H9 (cell line): ENCODE results near the gene WDR77. TPM values are rescaled to one million over a fixed set of nuclear protein-coding genes. Genes with fewer than 3 reads are reported as not detected.

Experiments used
- DNase-seq: peaks from one replicate; pipeline ENCODE4 v3.0.0-alpha.2; 2017
- H2AFZ ChIP-seq: one replicate; pipeline ENCODE4 v1.6.1; 2013; ENCODE audit warnings: mild to moderate bottlenecking, low read length, control low read depth, moderate library complexity
- H2AK5ac ChIP-seq: 2 replicates; pipeline ENCODE4 v1.6.1; 2013; ENCODE audit warnings: low read length, control low read depth, mixed read lengths; ENCODE audit not compliant: insufficient read length
- H2BK120ac ChIP-seq: one replicate; pipeline ENCODE4 v1.6.1; 2013; ENCODE audit warnings: low read depth, mild to moderate bottlenecking, low read length, control low read depth, inconsistent platforms; ENCODE audit not compliant: poor library complexity, severe bottlenecking
- H2BK12ac ChIP-seq: 2 replicates; pipeline ENCODE4 v1.6.1; 2013; ENCODE audit warnings: low read length, control low read depth, mixed read lengths, low read depth; ENCODE audit not compliant: insufficient read length
- H2BK15ac ChIP-seq: 2 replicates; pipeline ENCODE4 v1.6.1; 2013; ENCODE audit warnings: low read depth, low read length, control low read depth
- H2BK20ac ChIP-seq: one replicate; pipeline ENCODE4 v1.6.1; 2013; ENCODE audit warnings: low read depth, mild to moderate bottlenecking, low read length, control low read depth, inconsistent platforms; ENCODE audit not compliant: poor library complexity, severe bottlenecking
- H2BK5ac ChIP-seq: 2 replicates; pipeline ENCODE4 v1.6.1; 2013; ENCODE audit warnings: low read length, control low read depth, mixed read lengths; ENCODE audit not compliant: insufficient read length
- H3K14ac ChIP-seq: 2 replicates; pipeline ENCODE4 v1.6.1; 2013; ENCODE audit warnings: low read length, control low read depth; ENCODE audit not compliant: insufficient read depth
- H3K18ac ChIP-seq: 2 replicates; pipeline ENCODE4 v1.6.1; 2013; ENCODE audit warnings: low read depth, mild to moderate bottlenecking, mixed read lengths, low read length, control low read depth; ENCODE audit not compliant: insufficient read length
- H3K23ac ChIP-seq: 2 replicates; pipeline ENCODE4 v1.6.1; 2013; ENCODE audit warnings: low read length, control low read depth, mixed read lengths, low read depth; ENCODE audit not compliant: insufficient read length
- H3K23me2 ChIP-seq: 2 replicates; pipeline ENCODE4 v1.6.1; 2013; ENCODE audit warnings: low read depth, mild to moderate bottlenecking, mixed read lengths, low read length, control low read depth; ENCODE audit not compliant: insufficient read length, poor library complexity, severe bottlenecking
- H3K27ac ChIP-seq: 2 replicates; pipeline ENCODE4 v1.5.1; 2013; ENCODE audit warnings: low read length, control low read depth, mixed read lengths, low read depth; ENCODE audit not compliant: insufficient read length
- H3K27me3 ChIP-seq: 2 replicates; pipeline ENCODE4 v1.6.1; 2013; ENCODE audit warnings: low read length, control low read depth, inconsistent platforms; ENCODE audit not compliant: insufficient read depth
- H3K4ac ChIP-seq: 2 replicates; pipeline ENCODE4 v1.6.1; 2013; ENCODE audit warnings: low read depth, mild to moderate bottlenecking, control low read depth, inconsistent platforms, low read length, moderate library complexity
- H3K4me1 ChIP-seq: 2 replicates; pipeline ENCODE4 v1.6.1; 2013; ENCODE audit warnings: low read length, control low read depth, inconsistent platforms; ENCODE audit not compliant: insufficient read depth
- H3K4me2 ChIP-seq: 2 replicates; pipeline ENCODE4 v1.6.1; 2013; ENCODE audit warnings: low read length, control low read depth, mixed read lengths; ENCODE audit not compliant: insufficient read length, insufficient read depth
- H3K56ac ChIP-seq: 2 replicates; pipeline ENCODE4 v1.6.1; 2013; ENCODE audit warnings: low read depth, mild to moderate bottlenecking, mixed read lengths, low read length, control low read depth; ENCODE audit not compliant: insufficient read length
- H3K79me1 ChIP-seq: 2 replicates; pipeline ENCODE4 v1.6.1; 2013; ENCODE audit warnings: low read depth, mild to moderate bottlenecking, moderate library complexity, low read length, control low read depth, inconsistent platforms; ENCODE audit not compliant: insufficient read depth, poor library complexity, severe bottlenecking
- H3K79me2 ChIP-seq: 2 replicates; pipeline ENCODE4 v1.6.1; 2013; ENCODE audit warnings: low read length, control low read depth, inconsistent platforms; ENCODE audit not compliant: insufficient read depth
- H3K9ac ChIP-seq: 2 replicates; pipeline ENCODE4 v1.6.1; 2013; ENCODE audit warnings: low read length, control low read depth, mixed read lengths; ENCODE audit not compliant: insufficient read length; ENCODE audit errors: extremely low read depth
- H3K9me3 ChIP-seq: one replicate; pipeline ENCODE4 v1.6.1; 2013; ENCODE audit warnings: low read depth, low read length, inconsistent platforms; ENCODE audit not compliant: control insufficient read depth
- H3T11ph ChIP-seq: one replicate; pipeline ENCODE4 v1.6.1; 2013; ENCODE audit warnings: mild to moderate bottlenecking, low read length, control low read depth, inconsistent platforms
- H4K20me1 ChIP-seq: one replicate; pipeline ENCODE4 v1.6.1; 2013; ENCODE audit not compliant: control insufficient read depth, insufficient read length, insufficient read depth
- H4K5ac ChIP-seq: 2 replicates; pipeline ENCODE4 v1.6.1; 2013; ENCODE audit warnings: low read depth, mild to moderate bottlenecking, mixed read lengths, low read length, control low read depth; ENCODE audit not compliant: insufficient read length
- H4K8ac ChIP-seq: replicated peaks from 2 replicates; pipeline ENCODE4 v1.6.1; 2013; ENCODE audit warnings: low read length, control low read depth, mixed read lengths, low read depth; ENCODE audit not compliant: insufficient read length
- H4K91ac ChIP-seq: 2 replicates; pipeline ENCODE4 v1.6.1; 2013; ENCODE audit warnings: low read depth, mild to moderate bottlenecking, moderate library complexity, mixed read lengths, low read length, control low read depth; ENCODE audit not compliant: insufficient read length
- H3K27ac Mint-ChIP-seq, 3 experiments: 2 replicates in 2 of 3; 3 replicates in 1 of 3; pipeline ENCODE4 v1.8.0; 2020 to 2021; ENCODE audit warnings: mixed read lengths in 3 of 3, mild to moderate bottlenecking in 1 of 3, moderate library complexity in 1 of 3
- H3K27me3 Mint-ChIP-seq: 2 replicates; pipeline ENCODE4 v1.8.0; 2021; ENCODE audit warnings: low read depth, mild to moderate bottlenecking, moderate library complexity, mixed read lengths
- H3K36me3 Mint-ChIP-seq, 3 experiments: 2 replicates in 2 of 3; 3 replicates in 1 of 3; pipeline ENCODE4 v1.8.0; 2020 to 2021; ENCODE audit warnings: low read depth in 3 of 3, mixed read lengths in 3 of 3; ENCODE audit not compliant: insufficient read depth in 1 of 3
- H3K4me1 Mint-ChIP-seq, 2 experiments: 2 replicates each; pipeline ENCODE4 v1.8.0; 2020; ENCODE audit warnings: mixed read lengths in 2 of 2
- H3K4me3 Mint-ChIP-seq, 2 experiments: 2 replicates in 1 of 2; 3 replicates in 1 of 2; pipeline ENCODE4 v1.8.0; 2020 to 2021; ENCODE audit warnings: mild to moderate bottlenecking in 2 of 2, mixed read lengths in 2 of 2, moderate library complexity in 1 of 2
- H3K9me3 Mint-ChIP-seq, 2 experiments: 2 replicates in 1 of 2; 3 replicates in 1 of 2; pipeline ENCODE4 v1.8.0; 2020; ENCODE audit warnings: mild to moderate bottlenecking in 2 of 2, mixed read lengths in 2 of 2, moderate library complexity in 1 of 2
- CTCF ChIP-seq: fragments of 200-600 bp; sonication (generic); conservative IDR thresholded peaks from 3 replicates; pipeline ENCODE4 v1.8.0; 2021; ENCODE audit warnings: antibody characterized with exemption, mild to moderate bottlenecking
- WGBS: extraction: QIAGEN DNeasy Blood & Tissue Kit; methylation state at CpG from one replicate; pipeline ENCODE4 v1.1.7; 2013; ENCODE audit warnings: missing lambda C conversion rate, low lambda C conversion rate, mixed read lengths; ENCODE audit not compliant: insufficient read length; ENCODE audit errors: extremely low coverage; 5-methylcytosine and 5-hydroxymethylcytosine counted together
- total RNA-seq: library from RNA; stranded (reverse); gene quantifications from 2 replicates; pipeline ENCODE4 v1.2.1, GENCODE V29; 2021

The WDR77 gene
- total RNA-seq, 1 experiment from 2014 or later, result 70.9 TPM

GRCh38 chr1:111439461-111440351, 9.3 kb downstream of the WDR77 start:
- no peak overlapping the region for H2BK12ac ChIP-seq
- no peak overlapping the region for H3K4me3 Mint-ChIP-seq
- peaks cover 5% of the 10 kb centered on the region for H3K27me3 Mint-ChIP-seq
- no peak overlapping the region for H3K23ac ChIP-seq
- no peak overlapping the region for H3K27ac ChIP-seq
- H4K8ac ChIP-seq, result no peak overlapping the region
- H4K91ac ChIP-seq, result no peak overlapping the region
- no peak overlapping the region for H2BK5ac ChIP-seq
- H3K27ac Mint-ChIP-seq, result no peak overlapping the region
- H3K79me2 ChIP-seq, result no peaks in the 10 kb centered on the region
- H3K79me1 ChIP-seq, result no peaks in the 10 kb centered on the region
- 100% methylated on average over 1 of the region's 3 CpGs for WGBS
- no peak for TF ChIP-seq CTCF
- no peak overlapping the region for H3K9ac ChIP-seq
- no peak overlapping the region for H3K4me2 ChIP-seq
- H3K4me1 ChIP-seq, result no peaks in the 10 kb centered on the region
- no peak overlapping the region for H3K4ac ChIP-seq
- no peak overlapping the region for H2BK15ac ChIP-seq
- no peak overlapping the region for H2AFZ ChIP-seq
- H4K20me1 ChIP-seq, result no peaks in the 10 kb centered on the region
- no peak overlapping the region for H2BK120ac ChIP-seq
- H3K56ac ChIP-seq, result no peak overlapping the region
- no peaks in the 10 kb centered on the region for H3K9me3 ChIP-seq
- H3T11ph ChIP-seq, result no peak overlapping the region
- H3K14ac ChIP-seq, result no peak overlapping the region
- H3K18ac ChIP-seq, result no peak overlapping the region
- H3K4me1 Mint-ChIP-seq, result no peaks in the 10 kb centered on the region
- H3K9me3 Mint-ChIP-seq, result no peaks in the 10 kb centered on the region
- H4K5ac ChIP-seq, result no peak overlapping the region
- H3K27me3 ChIP-seq, result no peaks in the 10 kb centered on the region
- H2AK5ac ChIP-seq, result no peak overlapping the region
- H3K36me3 Mint-ChIP-seq, result peaks cover 35 to 68% (median 55%) of the 10 kb centered on the region in 3 experiments; a peak in 6 of 7 replicates
- no peak for DNase-seq
- no peak overlapping the region for H2BK20ac ChIP-seq
- H3K23me2 ChIP-seq, result no peaks in the 10 kb centered on the region
